Adrenal gland (tissue), 5 donors: ENCODE results near the gene NHSL2.

Source experiments
- CTCF ChIP-seq, 6 experiments: fragments of 450-650 bp in 4 of 6; fragments of 200-600 bp in 2 of 6; sonication (generic) in 1 of 6; IDR thresholded peaks; 1 replicate in 5 of 6; 2 replicates in 1 of 6; pipeline versions ENCODE4 v1.5.1 to v1.8.0; 2016 to 2021; ENCODE audit warnings: antibody characterized with exemption in 6 of 6, mild to moderate bottlenecking in 2 of 6, moderate library complexity in 1 of 6
- POLR2A ChIP-seq, 2 donors: fragments of 450-650 bp; IDR thresholded peaks; one replicate each; pipeline ENCODE4 v1.6.1; 2017; ENCODE audit warnings: antibody characterized with exemption in 2 of 2, mild to moderate bottlenecking in 2 of 2, moderate library complexity in 1 of 2
- donor health status: DM: no; HTN: no; CAD: no.

- no peak for TF ChIP-seq CTCF (IDR thresholded peaks at IDR 0.05)
- no peak for TF ChIP-seq POLR2A (IDR thresholded peaks at IDR 0.05)
Observed at GRCh38 chrX:72130762-72131250, 220.2 kb downstream of the NHSL2 start.
